Hepatocyte (in vitro differentiated cells): ENCODE results near the gene BBOX1.

Source experiments
- EZH2 ChIP-seq: fragments of 200-600 bp; sonication (generic); IDR thresholded peaks from 2 replicates; pipeline ENCODE4 v1.6.1; 2016; ENCODE audit warnings: antibody characterized with exemption, mild to moderate bottlenecking, borderline replicate concordance
- EZH2phosphoT487 ChIP-seq: fragments of 200-600 bp; sonication (generic); IDR thresholded peaks from one replicate; pipeline ENCODE4 v1.6.1; 2018; ENCODE audit warnings: antibody characterized with exemption, mild to moderate bottlenecking, low read depth, moderate library complexity; ENCODE audit not compliant: unreplicated experiment, severe bottlenecking
- TF ChIP-seq, protein P1 (sequence below): fragments of 200-600 bp; sonication (generic); IDR thresholded peaks from 2 replicates; pipeline ENCODE4 v1.5.1; 2016; ENCODE audit warnings: antibody characterized with exemption, mild to moderate bottlenecking; ENCODE audit not compliant: poor library complexity

DNA sequence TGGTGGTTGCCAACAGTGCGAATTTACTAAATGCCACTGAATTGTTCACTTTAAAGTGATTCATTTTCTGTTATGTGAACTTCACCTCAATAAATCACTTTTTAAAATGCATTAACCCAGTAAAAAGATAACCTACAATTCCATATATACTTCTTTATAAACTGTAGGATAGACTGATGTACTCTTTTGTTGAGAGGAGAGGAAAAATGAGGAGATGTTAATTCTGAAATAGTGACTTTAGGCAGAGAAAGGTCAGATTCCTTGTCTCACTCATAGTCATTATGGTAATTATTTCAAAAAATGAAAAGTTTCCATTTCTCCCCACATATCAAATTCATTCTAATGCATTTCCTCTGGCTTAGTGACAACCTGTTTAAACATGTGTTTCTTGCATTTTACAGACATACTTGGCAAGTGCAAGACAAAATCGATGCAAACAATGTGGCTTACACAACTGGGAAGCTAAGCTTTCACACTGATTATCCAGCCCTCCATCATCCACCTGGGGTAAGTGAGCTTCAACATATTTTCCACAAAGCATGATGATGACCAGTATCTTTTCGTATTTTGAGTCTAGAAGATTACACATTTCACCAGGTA, 74.5 kb downstream of the BBOX1 start:
- TF ChIP-seq, protein P1, sequence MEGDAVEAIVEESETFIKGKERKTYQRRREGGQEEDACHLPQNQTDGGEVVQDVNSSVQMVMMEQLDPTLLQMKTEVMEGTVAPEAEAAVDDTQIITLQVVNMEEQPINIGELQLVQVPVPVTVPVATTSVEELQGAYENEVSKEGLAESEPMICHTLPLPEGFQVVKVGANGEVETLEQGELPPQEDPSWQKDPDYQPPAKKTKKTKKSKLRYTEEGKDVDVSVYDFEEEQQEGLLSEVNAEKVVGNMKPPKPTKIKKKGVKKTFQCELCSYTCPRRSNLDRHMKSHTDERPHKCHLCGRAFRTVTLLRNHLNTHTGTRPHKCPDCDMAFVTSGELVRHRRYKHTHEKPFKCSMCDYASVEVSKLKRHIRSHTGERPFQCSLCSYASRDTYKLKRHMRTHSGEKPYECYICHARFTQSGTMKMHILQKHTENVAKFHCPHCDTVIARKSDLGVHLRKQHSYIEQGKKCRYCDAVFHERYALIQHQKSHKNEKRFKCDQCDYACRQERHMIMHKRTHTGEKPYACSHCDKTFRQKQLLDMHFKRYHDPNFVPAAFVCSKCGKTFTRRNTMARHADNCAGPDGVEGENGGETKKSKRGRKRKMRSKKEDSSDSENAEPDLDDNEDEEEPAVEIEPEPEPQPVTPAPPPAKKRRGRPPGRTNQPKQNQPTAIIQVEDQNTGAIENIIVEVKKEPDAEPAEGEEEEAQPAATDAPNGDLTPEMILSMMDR = no peak
- TF ChIP-seq EZH2phosphoT487 (no peak), EZH2 (no peak)
